SH-SY5Y (cell line): ENCODE measurements around the gene MEIS1.

Experiments used
- GATA2 ChIP-seq: IDR thresholded peaks from 2 replicates; pipeline ENCODE4 v1.6.1; 2011; ENCODE audit warnings: mild to moderate bottlenecking, low read depth, low read length
- GATA3 ChIP-seq: IDR thresholded peaks from 2 replicates; pipeline ENCODE4 v1.6.1; 2011; ENCODE audit warnings: low read depth, mild to moderate bottlenecking, low read length, moderate library complexity

DNA sequence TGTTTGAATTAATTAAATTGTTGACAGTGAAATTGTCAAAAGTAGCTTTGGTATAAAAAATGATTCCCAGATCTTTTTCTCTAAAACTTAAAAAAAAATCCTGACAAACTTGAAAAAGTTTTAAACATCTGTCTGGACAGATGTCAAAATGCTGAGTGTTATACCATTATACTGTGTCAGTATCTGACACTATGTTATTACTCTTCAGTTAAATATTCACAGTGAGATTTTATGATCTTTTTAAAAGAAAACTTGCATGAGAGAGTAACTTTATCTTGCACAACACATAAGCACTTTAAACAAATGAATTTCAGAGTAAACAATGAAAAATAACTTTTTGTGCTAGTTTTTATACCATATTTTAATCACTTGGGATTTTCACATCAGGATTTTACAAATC lies 167.4 kb downstream of the MEIS1 start:
- TF ChIP-seq GATA3 (no peak), GATA2 (no peak)
